ENCODE results near the gene UNC119.

DNA sequence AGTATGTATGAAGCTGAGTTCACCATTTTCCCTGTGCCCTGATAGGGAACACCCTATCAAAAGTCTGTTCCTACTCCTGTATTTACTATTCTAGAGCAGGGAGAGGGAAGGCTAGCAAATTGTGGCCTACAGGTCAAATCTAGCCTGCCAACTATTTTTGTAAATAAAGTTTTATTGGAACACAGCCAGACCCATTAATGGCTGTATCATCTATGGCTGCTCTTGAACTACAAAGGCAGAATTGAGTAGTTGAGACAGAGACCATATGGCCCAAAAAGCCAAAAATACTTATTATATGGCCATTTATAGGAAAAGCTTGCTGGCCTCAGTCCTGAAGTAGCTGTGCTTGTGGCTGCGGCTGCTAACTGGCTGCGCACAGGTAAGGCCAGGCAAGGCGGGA is 28.5 kb upstream of the UNC119 start:
- TF ChIP-seq EP300 (IDR thresholded peaks at IDR 0.05) (no peak), POLR2A (IDR thresholded peaks at IDR 0.05) (no peak), POLR2AphosphoS5 (IDR thresholded peaks at IDR 0.05) (no peak)
- TF ChIP-seq, protein P1, sequence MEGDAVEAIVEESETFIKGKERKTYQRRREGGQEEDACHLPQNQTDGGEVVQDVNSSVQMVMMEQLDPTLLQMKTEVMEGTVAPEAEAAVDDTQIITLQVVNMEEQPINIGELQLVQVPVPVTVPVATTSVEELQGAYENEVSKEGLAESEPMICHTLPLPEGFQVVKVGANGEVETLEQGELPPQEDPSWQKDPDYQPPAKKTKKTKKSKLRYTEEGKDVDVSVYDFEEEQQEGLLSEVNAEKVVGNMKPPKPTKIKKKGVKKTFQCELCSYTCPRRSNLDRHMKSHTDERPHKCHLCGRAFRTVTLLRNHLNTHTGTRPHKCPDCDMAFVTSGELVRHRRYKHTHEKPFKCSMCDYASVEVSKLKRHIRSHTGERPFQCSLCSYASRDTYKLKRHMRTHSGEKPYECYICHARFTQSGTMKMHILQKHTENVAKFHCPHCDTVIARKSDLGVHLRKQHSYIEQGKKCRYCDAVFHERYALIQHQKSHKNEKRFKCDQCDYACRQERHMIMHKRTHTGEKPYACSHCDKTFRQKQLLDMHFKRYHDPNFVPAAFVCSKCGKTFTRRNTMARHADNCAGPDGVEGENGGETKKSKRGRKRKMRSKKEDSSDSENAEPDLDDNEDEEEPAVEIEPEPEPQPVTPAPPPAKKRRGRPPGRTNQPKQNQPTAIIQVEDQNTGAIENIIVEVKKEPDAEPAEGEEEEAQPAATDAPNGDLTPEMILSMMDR (IDR thresholded peaks at IDR 0.05): no peak
